Activated T-cell treated with anti-CD3 and anti-CD28 coated beads for 48 hours (primary cell): ENCODE data around the gene NFAM1.

ENCODE experiments used
- DNase-seq: peaks from one replicate; pipeline ENCODE4 v3.0.0-alpha.2; 2020; ENCODE audit warnings: low read depth

NFAM1 gene

GRCh38 chr22:42358643-42359558 is 73.3 kb downstream of the NFAM1 start:
- DNase-seq: no peak

GRCh38 chr22:42357634-42358296 is 74.4 kb downstream of the NFAM1 start:
- DNase-seq: no peak

DNA sequence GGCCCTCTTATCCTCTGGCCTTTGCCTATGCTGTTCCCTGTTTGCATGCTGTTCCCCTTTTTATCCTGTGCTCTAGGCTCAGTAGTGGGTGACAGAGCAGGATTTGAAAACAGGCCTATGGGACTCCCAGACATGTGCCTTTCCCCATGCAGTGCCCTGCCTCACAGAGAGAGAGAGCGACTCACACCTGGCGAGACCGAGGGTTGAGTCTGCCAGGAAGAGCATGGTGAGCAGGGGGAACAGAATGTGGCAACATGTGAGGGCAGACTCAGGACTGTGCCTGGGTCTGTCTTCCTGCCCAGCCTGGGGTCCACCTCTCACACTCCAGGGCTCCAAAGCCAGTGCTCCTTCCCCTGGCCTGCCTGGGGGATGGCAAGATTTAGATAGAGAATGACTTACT is 75.0 kb downstream of the NFAM1 start:
- no peak for DNase-seq

GRCh38 chr22:42356533-42356932 is 75.7 kb downstream of the NFAM1 start:
- DNase-seq: no peak

GRCh38 chr22:42353883-42354727 is 78.1 kb downstream of the NFAM1 start:
- DNase-seq: no peak

GRCh38 chr22:42350373-42350772 is 81.8 kb downstream of the NFAM1 start:
- no peak for DNase-seq

DNA sequence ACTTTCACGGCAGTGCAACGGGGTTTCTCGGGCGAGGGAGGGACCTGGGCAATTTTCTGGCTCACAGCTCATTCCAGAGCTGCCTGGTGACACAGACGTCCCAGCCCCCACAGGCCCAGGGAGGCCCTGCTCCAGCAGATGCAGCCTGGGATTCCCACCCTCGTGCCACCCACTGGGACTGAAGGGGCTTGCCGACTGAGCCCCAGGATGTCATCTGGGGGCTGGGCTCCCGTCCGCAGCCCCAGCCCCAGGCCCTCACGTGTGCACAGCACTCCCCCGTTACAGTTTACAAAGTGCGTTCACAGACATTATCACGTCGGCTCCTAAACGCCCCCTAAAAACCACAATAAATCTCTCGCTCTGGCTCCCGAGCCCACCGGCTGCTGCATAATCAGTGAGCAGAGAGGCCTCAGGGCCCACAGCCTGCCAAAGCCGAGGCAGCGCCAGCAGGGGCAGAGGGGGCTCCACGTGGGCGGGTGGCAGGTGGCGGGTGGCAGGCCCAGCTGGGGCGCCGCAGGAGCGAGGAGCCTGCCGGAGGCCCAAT is 84.8 kb downstream of the NFAM1 start:
- no peak for DNase-seq

- no peak for DNase-seq
Measured at GRCh38 chr22:42346722-42347121, 85.5 kb downstream of the NFAM1 start.

- no peak for DNase-seq
Measured at GRCh38 chr22:42345458-42345857, 86.7 kb downstream of the NFAM1 start.

DNA sequence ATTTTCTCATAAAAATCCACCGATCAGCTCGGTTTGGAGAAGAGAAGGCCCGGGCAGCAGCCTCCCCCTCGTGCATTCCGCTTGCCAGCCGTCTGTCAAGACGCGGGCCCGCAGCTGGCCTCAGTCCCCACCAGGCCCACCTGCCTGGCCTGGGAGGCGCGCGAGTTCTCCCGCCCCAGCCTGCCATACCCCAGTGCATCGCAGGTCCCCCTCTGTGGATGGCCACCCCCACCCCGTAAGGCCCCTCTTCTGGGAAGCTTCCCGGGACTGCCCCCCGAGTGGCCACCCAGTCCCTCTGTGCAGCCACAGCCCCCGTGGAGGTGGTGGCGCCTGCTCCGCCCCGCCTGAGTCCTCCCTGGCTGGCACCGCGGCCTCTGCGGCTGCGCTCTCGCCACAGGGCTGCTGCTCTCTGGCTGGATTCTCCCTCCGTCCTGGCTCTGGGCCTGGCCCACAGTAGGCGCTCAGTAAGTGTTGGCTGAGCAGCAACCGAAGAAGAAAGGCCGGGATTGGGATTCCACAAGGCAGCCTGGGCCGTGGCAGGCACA is 87.8 kb downstream of the NFAM1 start:
- no peak for DNase-seq

GRCh38 chr22:42343531-42344081 is 88.6 kb downstream of the NFAM1 start:
- DNase-seq: no peak

GRCh38 chr22:42343121-42343454 is 89.1 kb downstream of the NFAM1 start:
- DNase-seq: no peak

DNA sequence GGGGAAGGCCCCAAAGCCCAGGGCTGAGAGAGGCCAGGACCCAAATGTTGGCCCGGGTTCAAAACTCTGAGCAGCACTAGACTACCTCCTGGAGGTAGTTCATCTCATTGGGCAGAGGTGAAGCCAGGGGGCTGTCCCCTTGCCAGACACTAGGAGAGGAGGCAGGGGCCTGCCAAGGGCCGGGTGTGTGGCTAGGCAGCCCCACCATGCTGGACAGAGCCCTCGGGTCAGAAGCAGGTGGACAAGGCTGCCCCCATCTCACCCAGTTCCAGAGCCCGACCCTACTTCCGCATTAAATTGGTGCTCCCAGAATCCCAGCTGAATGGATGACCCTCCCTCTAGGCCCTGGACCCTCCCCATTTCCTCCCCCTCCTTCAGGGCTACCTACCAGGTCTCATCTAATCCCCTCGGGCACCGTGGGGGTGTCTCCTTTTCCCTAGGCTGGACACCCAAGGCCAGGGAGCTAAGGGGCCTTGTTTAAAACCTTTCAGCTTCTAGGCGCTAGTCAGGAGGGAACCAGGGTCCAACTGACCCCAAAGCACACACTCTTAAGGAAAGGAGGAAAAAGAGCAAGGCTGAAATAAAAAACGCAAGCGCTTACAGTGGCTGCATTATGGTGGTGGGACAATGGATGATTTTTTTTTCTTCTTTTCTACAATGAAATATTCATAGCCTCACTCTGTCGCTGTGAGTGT is 89.6 kb downstream of the NFAM1 start:
- DNase-seq: no peak

DNA sequence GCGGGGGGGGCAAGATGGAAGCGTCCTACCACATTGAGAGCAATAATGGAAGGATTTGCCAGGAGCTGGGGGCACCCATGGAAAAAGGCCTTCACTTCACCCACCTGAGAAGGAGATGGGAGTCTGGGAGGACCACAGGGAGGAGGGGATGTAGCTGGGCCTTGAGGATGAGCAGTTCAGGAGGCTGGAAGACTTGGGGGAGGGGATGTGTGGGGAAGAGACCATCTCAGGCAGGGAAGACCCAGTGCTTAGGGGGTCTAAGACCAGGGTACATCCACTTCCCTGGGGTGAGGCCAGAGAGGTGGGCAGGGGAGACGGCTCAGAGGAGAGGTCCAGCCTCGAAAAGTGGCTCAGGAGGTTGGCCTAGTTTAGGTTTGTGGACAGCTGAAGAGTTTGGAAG is 90.4 kb downstream of the NFAM1 start:
- DNase-seq: no peak

GRCh38 chr22:42340829-42341383 is 91.3 kb downstream of the NFAM1 start:
- no peak for DNase-seq

GRCh38 chr22:42340150-42340549 is 92.1 kb downstream of the NFAM1 start:
- DNase-seq: no peak

DNA sequence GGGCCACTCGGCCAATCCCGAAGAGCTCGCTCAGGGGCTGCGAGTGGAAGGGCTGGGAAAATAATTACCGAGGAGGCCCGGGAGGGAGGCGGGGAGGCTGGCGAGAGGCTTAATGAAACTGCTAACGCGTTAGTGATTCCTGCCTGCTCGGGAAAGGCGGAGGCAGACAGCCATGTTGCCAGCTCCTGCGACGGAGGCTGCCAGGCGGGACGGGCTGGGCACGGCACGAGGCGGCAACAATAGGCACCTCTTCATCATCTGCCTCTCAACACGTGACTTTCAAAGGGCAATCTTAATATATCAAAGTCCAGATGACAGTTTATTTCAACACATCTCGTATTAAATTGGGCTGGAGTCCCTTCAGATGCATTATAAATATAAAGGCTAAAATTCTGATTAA is 93.7 kb downstream of the NFAM1 start:
- no peak for DNase-seq

- DNase-seq: no peak
Measured at GRCh38 chr22:42337356-42337755, 94.8 kb downstream of the NFAM1 start.

DNA sequence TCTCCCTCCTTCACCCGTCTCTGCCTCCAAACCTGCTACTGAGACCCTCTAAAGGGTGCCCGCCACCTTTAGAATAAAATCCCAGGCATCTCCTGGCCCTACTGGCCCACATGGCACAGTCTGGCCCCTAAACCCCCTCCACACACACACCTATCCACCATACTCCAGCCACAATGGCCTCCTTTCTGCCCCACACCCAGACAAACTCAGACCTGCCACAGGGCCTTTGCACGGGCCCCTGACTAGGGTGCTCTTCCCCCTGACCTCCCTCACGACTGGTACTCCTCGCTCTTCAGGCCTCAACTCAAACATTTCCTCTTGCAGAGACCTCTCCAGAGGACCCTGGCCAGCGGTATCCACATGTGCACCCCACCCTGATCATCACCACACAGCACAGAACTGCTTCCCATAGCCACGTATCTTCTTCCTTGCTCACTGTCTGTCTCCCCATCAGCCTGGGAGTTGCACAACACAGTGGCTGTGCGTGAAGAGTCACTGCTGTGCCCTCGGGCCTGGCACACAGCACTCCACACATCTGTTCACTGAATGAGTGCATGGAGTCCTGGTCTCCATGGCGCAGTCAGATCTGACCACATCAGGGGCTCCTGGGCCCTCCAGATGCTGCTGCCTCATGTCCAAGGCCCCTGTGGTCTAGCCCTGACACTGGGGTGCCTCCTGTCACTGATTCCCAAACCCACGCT is 95.5 kb downstream of the NFAM1 start:
- DNase-seq: no peak

- no peak for DNase-seq
Measured at GRCh38 chr22:42335839-42336378, 96.3 kb downstream of the NFAM1 start.
